Panc1 (cell line): ENCODE results near the gene CCR9. TPM values are rescaled to one million over a fixed set of nuclear protein-coding genes. Genes with fewer than 3 reads are reported as not detected.
"Not testable (repeated sequence)": the region's sequence is repeated elsewhere in the genome, so short reads cannot be mapped to it uniquely, and the experiment has no call there.

ENCODE experiments used
- ATAC-seq: fragments of 200-7000 bp; cut with Tn5 transposase; 2 replicates; pipeline ENCODE4 v1.9.1; 2020; ENCODE audit warnings: mild to moderate bottlenecking, moderate library complexity
- BruUV-seq: library from RNA; stranded (reverse); fragments of 400-500 nt; replicated peaks from 2 replicates; lab custom pipeline; 2021; lab: Mats Ljungman, UMichigan
- CTCF ChIA-PET: fragments of 300-600 bp; sonication (Branson Sonifier 250); formaldehyde crosslinking; loops from one replicate; lab custom pipeline; 2022; ENCODE audit warnings: antibody characterized with exemption; lab: Charles Lee
- POLR2A ChIA-PET: fragments of 300-600 bp; sonication (Branson Sonifier 250); formaldehyde crosslinking; loops from one replicate; lab custom pipeline; 2022; ENCODE audit warnings: antibody characterized with exemption; lab: Charles Lee
- DNase-seq: peaks from one replicate; pipeline ENCODE4 v3.0.0-alpha.2; 2010; ENCODE audit warnings: low read depth, low spot score
- H3K27ac ChIP-seq: 2 replicates; pipeline ENCODE4 v1.5.1; 2011; ENCODE audit warnings: mild to moderate bottlenecking, low read length, inconsistent platforms
- H3K27me3 ChIP-seq: fragments of 200-500 bp; sonication (Bioruptor generic); 2 replicates; pipeline ENCODE4 v1.6.0; 2014; ENCODE audit warnings: low read length, inconsistent platforms; ENCODE audit not compliant: control insufficient read depth, insufficient read depth
- H3K36me3 ChIP-seq: fragments of 200-500 bp; sonication (Bioruptor generic); 2 replicates; pipeline ENCODE4 v1.5.1; 2014; ENCODE audit warnings: inconsistent platforms, mild to moderate bottlenecking, low read length, moderate library complexity; ENCODE audit not compliant: control insufficient read depth, insufficient read depth
- H3K4me1 ChIP-seq: 2 replicates; pipeline ENCODE4 v1.5.1; 2011; ENCODE audit warnings: inconsistent platforms, mild to moderate bottlenecking, low read length, moderate library complexity; ENCODE audit not compliant: control insufficient read depth, insufficient read depth
- H3K4me3 ChIP-seq, 2 experiments: 2 replicates each; pipeline ENCODE4 v1.5.1; 2011 to 2012; ENCODE audit warnings: low read depth in 2 of 2, low read length in 2 of 2, mild to moderate bottlenecking in 2 of 2, inconsistent platforms in 1 of 2, moderate library complexity in 1 of 2
- H3K9me3 ChIP-seq: fragments of 200-500 bp; sonication (Bioruptor generic); 2 replicates; pipeline ENCODE4 v1.5.1; 2014; ENCODE audit warnings: low read depth, mild to moderate bottlenecking, inconsistent platforms, low read length, moderate library complexity; ENCODE audit not compliant: control insufficient read depth, insufficient read depth
- CTCF ChIP-seq: fragments of 450-650 bp; IDR thresholded peaks from 2 replicates; pipeline ENCODE4 v1.5.1; 2017; ENCODE audit warnings: mild to moderate bottlenecking
- POLR2AphosphoS5 ChIP-seq: IDR thresholded peaks from 2 replicates; pipeline ENCODE4 v1.6.1; 2012; ENCODE audit warnings: mild to moderate bottlenecking, low read depth, low read length, moderate library complexity
- REST ChIP-seq, 2 experiments: IDR thresholded peaks; 2 replicates each; pipeline ENCODE4 v1.6.1; 2011 to 2012; ENCODE audit warnings: low read depth in 2 of 2, control low read depth in 1 of 2, low read length in 1 of 2, mild to moderate bottlenecking in 1 of 2, moderate library complexity in 1 of 2; ENCODE audit not compliant: insufficient read depth in 1 of 2
- SIN3A ChIP-seq: IDR thresholded peaks from 2 replicates; pipeline ENCODE4 v1.6.1; 2012; ENCODE audit warnings: low read depth, mild to moderate bottlenecking, low read length, moderate library complexity, borderline replicate concordance; ENCODE audit not compliant: insufficient read depth
- TCF7L2 ChIP-seq: IDR thresholded peaks from 2 replicates; pipeline ENCODE4 v1.6.1; 2011; ENCODE audit warnings: mild to moderate bottlenecking, low read depth, low read length, inconsistent platforms
- in situ Hi-C: cut with HindIII; loops from 2 replicates; pipeline ENCODE4 v1.10.0; 2016; ENCODE audit warnings: low sequenced_read_pairs, low pct_unique_long_range_greater_than_20kb
- intact Hi-C: fragments of 100-400 bp; cut with micrococcal nuclease; formaldehyde crosslinking; loops from one replicate; pipeline ENCODE4 v1.10.0; 2022; ENCODE audit not compliant: unreplicated experiment
- total RNA-seq: library from RNA; stranded (reverse); gene quantifications from one replicate; pipeline ENCODE4 v1.2.1, GENCODE V29; 2021; ENCODE audit not compliant: unreplicated experiment

Gene CCR9
- total RNA-seq, 1 experiment from 2014 or later: not detected

GRCh38 chr3:45852828-45853227, 33.5 kb upstream of the CCR9 start:
- no peaks in the 10 kb centered on the region for H3K36me3 ChIP-seq
- intact Hi-C loops: no loop called here
- H3K27ac ChIP-seq: no peak overlapping the region
- no peaks in the 10 kb centered on the region for H3K9me3 ChIP-seq
- no peak for ATAC-seq
- TF ChIP-seq POLR2AphosphoS5 (no peak), TCF7L2 (no peak), CTCF (no peak), SIN3A (no peak), REST (IDR thresholded peaks at IDR 0.05; ENCODE audit: insufficient read depth in 1 of 2, low read depth in 2 of 2, low read length in 1 of 2) (no peak)
- no TSS peak for BruUV-seq
- H3K4me3 ChIP-seq: no peak overlapping the region
- ChIA-PET POLR2A (no interaction called here), CTCF (no interaction called here)
- peaks cover 4% of the 10 kb centered on the region for H3K27me3 ChIP-seq
- in situ Hi-C loops: no loop called here
- no peak for DNase-seq
- H3K4me1 ChIP-seq: no peaks in the 10 kb centered on the region

- H3K9me3 ChIP-seq, H3K27me3 ChIP-seq, intact Hi-C loops, in situ Hi-C loops, H3K4me1 ChIP-seq, ATAC-seq, POLR2A ChIA-PET, H3K36me3 ChIP-seq, H3K4me3 ChIP-seq, BruUV-seq, DNase-seq, H3K27ac ChIP-seq, CTCF ChIA-PET: not testable (repeated sequence)
Measured at GRCh38 chr3:45856323-45856722, 30.0 kb upstream of the CCR9 start.

GRCh38 chr3:45857024-45857423, 29.3 kb upstream of the CCR9 start:
- H3K4me3 ChIP-seq, in situ Hi-C loops, ATAC-seq, DNase-seq, CTCF ChIA-PET, H3K36me3 ChIP-seq, POLR2A ChIA-PET, H3K4me1 ChIP-seq, intact Hi-C loops, H3K27me3 ChIP-seq, H3K27ac ChIP-seq, BruUV-seq, H3K9me3 ChIP-seq: not testable (repeated sequence)
